HG03565 (cell line): ENCODE data around the gene RNASE12.
"Not testable (repeated sequence)": the region's sequence is repeated elsewhere in the genome, so short reads cannot be mapped to it uniquely, and the experiment has no call there.

Experiments
- ATAC-seq: cut with Tn5 transposase; IDR thresholded peaks from one replicate; pipeline ENCODE4 v1.9.1; 2021; ENCODE audit warnings: mild to moderate bottlenecking, moderate library complexity; ENCODE audit not compliant: unreplicated experiment

Gene RNASE12

DNA sequence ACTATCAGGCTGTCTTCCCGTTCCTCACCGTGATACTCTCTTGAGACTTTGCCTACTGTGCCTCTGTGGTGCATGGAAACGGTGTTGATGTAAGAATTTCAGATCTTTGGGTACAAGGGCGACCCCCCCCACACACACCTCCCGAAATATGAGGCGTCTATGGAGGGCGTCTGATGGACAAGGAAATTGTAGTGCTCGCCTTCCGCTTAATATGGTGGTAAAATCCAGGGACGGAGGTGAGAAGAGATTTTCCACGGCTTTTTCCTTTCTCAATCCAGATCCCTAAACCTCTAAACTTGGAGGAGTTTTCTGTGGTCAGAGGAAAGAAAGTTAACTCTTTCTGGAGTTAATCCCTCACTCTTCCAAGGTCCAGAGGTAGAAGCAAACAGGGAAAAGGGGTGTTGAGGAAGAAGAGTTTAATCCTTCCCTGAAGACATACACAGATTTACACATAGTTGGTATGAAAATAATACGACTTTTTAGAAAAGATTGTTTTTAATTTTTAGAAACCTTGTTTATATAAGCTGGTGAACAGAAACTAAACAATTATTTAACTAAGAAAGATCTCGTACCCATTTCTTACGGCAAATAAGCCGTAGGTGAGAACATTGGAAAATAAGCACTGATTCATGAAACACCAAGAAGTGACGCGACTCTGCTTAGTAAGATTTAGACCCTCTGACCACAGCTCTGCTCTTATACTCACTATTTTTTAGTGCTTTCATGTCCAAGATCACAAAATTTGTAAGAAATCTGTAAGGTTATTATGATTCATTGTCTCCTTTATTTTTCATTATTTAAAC is 23.1 kb upstream of the RNASE12 start:
- ATAC-seq: no peak

DNA sequence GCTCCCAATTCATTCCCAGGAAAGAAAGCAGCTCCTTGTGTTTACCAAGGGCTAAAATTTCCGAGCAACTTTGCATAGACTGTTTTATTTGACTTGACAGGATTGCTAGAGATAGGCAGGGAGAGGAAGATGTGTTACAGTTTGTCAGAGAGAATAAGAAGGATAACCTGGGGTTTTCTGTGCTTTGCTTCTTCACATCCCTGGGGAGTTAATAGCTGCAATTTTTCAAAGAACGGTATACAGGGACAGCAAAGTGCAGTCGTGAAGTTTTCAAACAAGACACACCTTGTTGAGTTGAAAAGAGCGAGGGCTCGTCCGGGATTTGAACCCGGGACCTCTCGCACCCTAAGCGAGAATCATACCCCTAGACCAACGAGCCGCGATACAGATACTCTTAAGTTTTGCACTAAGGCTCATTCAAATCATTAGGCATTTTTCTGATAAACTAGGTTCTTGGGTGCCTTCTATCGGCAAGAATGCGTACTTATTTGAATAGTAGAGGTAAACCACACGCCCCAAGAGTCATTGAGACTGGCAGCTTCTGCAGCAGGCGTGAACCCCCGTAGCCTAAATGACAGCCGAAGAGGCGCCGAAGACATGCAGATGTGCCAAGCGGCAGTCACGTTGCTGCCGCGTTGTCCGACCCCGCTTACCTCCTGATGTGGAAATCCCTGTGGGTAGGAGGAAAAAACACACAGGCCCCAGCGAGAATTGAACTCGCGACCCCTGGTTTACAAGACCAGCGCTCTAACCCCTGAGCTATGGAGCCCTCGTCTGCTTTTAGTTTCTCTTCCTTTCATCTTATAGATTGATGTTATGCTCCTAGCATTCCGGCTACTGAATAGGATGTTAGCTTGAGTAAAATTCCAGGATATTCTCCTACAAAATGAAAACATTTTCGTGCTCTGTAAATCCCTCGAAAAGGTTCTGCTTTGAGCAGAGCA is 22.2 kb upstream of the RNASE12 start:
- ATAC-seq: peak; percentile 49

DNA sequence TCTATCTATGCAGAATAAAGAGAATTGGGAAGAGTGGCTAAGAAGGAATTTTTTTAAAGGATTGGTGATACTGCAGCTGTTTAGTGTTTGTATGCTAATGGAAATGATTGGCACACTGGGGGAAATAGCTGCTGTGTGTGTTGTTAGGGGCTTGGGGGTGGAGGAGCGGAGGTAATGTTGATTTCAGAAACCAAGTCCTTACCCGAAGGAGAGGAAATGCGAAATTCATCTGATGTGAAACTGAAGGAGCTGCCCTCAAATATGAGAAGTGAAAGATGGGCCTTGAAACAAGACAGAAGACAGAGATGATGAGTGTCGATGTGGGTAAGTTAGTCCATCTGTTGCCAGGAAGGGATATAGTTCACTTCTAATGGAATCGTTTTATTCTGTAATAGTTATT is 21.2 kb upstream of the RNASE12 start:
- no peak for ATAC-seq

DNA sequence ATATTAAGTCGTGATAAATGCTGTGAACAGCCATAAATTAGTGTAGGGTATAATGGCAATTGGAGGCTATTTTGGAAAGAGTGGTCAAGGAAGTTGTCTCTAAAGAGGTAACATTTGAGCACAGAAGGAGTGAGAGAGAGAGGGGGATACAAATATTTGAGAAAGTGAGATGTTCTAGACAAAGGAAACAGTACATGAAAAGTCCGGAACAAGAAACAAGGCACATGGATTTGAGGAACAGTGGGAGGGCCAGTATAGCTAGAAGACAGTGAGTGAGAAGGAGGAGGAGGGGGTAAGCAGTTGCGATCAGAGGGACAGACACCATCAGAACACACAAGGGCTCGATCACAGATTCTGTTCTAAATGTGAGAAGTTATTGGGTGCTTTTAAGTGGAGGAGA is 20.1 kb upstream of the RNASE12 start:
- ATAC-seq: no peak

DNA sequence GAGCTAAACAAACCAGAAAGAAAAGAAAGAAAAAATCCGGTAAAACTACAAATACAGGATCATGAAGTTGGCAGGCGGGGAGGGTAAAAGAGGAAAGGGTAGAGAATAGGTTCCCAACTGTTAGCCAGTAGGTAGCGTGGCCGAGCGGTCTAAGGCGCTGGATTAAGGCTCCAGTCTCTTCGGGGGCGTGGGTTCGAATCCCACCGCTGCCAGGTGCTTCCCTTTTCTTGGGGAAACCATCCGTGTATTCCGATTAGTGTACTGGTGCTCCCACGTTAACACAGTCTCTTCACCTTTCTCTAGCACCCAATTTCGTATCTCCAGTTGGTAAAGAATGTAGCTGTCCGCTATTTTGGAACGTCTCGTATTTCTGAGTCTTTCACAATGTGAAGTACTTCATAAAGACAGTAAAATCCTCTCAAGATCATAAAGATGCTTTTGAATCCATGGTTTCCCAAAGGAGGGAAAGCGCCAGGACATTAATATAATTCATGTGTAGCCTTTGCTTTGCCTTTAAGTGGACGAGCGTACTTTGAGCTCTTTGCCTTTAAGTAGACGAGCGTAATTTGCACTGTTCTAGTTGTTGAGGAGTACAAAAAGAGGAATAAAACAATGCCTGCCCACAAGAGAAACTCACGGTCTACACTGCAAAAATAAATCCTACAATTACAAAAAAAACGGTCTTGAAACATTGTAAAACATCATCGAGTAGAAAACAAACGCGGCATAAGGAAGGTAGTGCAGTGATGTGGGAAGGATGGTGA is 19.0 kb upstream of the RNASE12 start:
- no peak for ATAC-seq

DNA sequence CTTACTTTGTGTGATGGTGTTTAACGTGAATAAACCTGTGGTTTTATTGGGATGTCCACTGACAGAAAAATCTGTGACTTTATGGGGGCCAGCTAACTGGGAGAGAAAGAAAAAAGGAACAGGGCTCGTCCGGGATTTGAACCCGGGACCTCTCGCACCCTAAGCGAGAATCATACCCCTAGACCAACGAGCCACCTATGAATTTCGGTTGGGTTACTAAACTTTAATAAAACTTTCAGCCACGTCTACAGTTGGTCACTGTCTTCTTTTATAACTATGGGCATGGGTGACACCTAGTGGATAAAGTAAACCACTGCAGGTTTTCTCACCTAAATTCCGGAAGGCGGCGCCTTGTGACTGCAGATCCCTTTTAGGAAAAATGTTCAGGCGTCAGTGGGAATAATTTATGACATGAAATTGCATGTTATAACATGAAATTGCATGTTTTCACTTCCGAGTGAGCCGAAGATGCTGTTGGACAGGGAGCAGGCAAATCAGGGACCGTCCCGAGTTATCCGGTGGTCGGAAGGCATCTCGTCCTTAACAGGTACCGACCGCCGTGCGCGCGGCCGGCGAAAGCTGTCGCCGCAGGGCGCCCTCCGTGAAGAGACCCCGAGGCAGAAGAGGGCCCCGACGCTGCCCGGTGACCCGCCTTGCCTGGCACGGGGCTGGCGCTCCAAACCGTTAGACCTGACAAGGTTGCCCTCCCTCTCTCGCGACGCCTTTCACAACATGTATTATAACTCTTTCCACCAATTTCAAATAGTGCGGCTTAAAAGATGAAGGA is 18.2 kb upstream of the RNASE12 start:
- peak; percentile 20 for ATAC-seq

DNA sequence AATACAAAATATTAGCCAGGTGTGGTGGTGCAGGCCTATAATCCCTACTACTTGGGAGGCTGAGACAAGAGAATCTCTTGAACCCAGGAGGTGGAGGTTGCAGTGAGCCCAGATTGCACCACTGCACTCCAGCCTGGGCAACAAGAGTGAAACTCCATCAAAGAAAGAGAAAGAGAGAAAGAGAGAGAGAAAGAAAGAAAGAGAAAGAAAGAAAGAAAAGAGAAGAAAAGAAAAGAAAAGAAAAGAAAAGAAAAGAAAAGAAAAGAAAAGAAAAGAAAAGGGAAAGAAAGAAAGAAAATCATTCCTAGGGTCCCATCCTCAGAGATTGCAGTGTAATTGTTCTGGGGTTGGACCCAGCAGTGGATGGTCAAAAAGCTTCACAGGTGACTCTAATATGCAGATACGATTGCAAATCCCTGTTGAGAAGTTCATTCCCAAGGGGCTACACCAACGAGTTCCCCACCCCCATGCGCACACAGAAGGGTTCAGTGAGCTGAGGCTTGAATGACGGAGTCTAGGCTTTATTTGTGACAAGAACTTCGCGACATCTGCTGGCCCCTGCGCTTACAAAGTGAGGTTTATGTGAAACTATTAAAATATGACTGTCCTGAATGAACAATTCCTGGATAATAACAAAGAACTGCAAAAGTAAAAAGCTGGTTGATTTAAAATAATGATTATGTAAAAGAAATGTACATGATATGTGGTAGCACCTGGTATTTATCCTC is 17.4 kb upstream of the RNASE12 start:
- no peak for ATAC-seq

DNA sequence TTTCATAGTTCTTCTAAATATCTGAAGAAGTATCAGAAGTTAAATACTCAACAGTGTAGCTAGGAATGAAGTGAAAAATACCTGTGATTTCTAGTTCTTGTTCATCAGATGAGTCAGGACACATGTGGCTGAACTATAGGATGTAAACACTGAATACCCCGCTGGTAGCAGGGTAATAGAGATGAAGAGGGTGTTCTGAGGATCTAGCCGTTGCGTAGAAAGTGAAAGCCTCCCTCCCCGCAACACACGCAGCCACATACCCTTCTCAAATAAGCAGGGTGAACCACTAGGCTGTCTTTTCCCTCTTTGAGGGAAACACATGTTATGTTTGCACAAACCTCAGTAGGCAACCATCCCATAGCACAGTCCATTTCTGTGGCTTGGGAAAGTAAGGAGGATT is 16.4 kb upstream of the RNASE12 start:
- no peak for ATAC-seq

DNA sequence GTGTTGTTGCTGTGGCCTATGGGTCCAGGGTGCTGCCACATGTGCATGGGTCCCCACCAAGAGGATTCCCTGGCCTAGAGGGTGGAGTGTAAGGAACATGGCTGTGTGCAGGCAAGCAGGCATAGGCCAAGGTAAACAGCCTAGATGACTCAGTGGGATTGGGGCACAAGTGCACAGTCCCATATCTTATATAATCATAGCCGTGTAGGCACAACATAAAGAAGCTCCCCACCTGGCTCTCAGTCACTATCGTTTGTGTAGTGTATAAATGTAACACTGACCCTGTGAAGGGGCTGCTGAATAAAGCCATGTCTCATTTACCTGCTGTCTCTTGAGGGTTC is 15.7 kb upstream of the RNASE12 start:
- ATAC-seq: no peak

DNA sequence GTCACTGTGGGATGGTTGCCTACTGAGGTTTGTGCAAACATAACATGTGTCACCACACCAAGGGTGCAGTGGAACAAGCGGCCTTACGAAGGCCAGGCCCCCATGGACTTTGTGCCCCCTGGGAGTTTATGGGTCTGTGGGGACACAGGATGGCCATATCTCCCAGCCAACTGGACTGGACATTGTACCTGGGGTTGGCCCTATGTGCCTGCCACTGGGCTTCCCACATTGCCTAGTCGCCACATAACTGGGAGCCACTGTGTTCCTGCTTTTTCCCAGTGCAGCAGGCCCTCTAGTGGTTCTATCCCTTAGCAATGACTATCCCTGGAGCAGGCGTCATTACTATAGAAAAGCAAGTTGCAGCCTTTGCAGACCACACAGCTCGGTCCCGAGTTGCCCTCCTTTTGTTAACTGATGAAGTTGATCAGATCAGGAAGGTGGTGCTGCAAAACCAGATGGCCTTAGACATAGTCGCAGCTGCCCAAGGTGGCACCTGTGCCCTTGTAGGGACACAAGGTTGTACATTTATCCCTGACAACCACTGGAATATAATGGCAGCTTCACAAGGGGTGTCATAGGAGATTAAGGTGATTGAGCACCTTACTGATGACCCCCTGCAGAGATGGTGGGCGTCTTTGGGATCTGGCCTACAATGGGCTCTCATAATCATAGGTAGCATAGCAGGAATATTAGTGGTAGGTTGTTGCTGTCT is 15.2 kb upstream of the RNASE12 start:
- ATAC-seq: no peak

DNA sequence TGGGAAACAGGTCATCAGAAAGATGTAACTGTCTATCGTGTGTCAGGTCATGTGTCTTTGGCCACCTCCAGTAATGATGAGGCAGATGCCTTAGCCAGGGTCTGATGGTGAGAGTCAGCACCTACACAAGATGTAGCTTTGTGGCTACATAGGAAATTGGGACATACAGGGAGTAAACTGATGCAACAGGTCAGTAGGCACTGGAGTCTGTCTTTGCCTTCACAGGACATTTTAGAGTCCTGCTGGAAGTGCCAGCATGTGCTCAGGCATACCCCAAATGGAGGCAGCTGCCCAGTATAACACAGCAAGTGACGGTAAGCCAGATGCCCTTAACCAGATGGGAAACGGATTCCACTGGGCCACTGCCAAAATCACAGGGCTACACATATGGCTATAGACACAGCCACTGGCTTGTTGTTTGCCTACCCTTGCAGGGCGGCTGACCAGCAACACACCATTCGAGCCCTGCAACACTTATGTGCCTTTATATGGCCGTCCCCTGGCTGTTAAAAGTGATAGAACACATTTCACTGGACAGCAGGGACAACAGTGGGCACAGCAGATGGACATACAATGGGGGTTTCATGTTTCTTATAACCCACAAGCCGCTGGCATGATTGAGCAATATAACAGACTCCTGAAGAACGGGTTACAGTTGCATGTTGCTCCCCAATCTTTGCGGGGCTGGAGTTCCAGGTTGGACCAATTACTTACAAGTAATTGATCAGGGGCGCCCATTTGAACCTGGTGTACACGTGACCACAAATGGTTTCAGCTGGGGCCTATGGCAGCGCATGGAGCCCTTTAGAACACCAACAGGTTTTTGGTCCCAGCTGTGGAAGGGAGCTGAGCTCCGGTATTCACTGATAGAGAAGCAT is 12.9 kb upstream of the RNASE12 start:
- ATAC-seq: no peak

DNA sequence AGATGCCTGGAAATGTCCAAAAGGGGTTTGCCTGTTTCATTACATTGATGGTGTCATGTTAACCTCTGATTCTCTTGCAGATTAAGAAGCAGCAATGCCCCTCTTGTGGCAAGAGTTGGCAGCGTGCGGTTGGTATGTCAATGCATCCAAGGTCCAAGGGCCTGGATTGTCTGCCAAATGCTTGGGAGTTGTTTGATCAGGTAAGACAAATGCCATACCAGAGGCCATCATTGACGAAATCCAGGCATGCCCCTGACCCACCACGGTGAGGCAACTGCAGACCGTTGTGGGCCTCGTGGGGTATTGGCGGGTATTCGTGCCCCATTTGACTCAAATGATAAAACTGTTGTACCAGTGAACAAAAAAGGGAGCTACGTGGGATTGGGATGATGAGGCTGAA is 11.4 kb upstream of the RNASE12 start:
- ATAC-seq: no peak

DNA sequence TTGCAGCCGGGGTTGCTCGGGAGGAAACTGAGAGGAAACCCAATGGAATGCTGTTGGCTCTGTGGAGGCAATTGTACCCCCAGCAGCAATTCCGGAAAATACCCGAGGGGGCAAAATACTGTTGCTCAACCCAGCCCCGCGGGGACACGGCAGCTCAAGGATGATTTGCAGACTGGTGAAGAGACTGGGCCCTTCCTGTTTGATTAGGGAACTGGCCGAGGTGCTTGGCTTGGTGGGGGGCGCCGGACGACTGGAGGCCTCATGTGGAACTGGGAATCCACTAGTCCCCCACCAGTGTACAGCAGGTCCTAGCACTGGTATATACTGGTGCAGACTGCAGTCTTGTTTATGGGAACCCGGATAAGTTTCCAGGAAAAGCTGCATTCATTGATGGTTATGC is 10.3 kb upstream of the RNASE12 start:
- no peak for ATAC-seq

DNA sequence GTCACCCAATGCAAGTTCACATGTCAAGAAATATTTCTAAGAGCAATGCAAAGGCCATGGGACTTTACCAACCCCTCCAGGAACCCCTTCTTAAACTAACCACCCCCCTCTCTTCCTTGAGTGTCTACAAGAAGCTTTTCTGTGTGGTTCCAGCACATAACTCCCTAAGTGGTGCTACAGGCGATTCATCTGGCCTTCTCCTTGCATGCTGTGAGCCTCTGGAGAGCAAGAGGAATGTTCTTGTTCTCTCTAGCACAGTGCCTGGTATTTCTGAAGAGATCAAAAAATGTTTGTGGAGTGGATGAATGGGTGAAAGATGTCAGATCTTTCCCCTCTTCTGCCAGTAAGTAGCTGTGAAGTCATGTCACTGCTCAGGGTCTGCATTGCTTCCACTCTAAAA is 5.9 kb upstream of the RNASE12 start:
- no peak for ATAC-seq

DNA sequence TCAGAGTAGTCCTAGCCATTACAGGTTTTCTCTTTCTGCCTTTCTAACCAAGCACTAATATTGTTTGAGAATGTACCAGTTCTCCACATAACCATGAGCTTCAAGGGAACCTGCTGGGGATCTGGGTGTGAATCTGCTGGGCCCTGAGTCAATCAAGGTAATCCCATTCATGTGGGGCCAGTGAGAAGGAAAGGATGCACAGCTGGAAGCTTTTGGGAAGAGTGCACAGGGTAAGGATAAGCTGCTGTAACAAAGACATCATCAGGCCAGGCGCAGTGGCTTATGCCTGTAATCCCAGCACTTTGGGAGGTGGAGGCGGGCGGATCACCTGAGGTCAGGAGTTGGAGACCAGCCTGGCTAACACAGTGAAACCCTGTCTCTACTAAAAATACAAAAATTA is 4.5 kb upstream of the RNASE12 start:
- ATAC-seq: not testable (repeated sequence)

DNA sequence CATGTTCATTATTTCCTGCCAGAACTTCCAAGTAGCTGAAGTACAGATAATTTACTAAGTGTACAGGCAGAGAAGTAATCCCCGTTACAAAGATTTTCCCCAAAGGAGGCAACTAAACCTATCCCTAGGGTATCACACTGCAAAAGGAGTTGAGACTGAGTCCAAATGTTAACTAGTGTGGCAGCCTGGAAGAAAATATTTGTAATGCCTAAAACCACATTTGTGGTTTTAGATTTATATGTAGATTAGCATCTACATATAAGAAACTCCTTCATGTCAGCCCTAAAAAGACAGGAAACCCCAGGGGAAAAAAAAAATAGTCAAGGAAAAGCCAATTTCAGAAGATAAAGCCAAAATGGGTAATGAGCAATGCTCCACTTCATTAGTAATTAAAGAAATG is 1.4 kb upstream of the RNASE12 start:
- ATAC-seq: no peak

DNA sequence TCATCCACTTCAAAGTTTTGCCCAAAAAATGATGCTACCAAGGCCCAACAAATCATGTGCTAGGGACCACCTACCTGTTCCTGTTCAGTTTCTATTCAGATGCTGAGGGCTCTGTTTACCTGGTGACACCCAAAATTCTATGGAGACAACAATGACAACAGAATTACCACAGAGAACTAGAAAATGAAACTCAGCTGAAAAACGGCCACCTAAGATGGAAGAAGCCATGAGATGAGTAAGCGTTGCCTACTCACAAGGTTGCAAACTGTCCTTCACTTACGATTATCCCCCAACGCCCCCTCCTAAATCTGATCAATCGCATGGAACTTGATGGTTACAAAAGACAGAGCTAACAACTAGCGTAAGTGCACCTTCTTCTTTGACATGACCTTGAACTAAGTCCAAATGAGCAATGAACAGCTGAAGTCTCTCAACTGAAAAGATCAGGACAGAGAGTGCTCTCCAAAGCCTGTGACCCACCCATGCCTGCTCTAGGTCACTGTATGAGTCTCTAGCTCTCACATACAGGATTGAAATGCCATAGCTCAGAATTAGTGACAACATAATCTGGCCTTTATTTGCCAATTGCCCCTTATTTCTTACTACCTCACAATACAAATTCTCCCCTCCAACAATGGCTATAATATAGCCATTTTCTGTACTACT is 3.6 kb downstream of the RNASE12 start, which contains the start of gene RNASE11:
Gene RNASE11, minus strand, starts transcription at position 513 of the 666 bp plus-strand sequence.
- no peak for ATAC-seq

DNA sequence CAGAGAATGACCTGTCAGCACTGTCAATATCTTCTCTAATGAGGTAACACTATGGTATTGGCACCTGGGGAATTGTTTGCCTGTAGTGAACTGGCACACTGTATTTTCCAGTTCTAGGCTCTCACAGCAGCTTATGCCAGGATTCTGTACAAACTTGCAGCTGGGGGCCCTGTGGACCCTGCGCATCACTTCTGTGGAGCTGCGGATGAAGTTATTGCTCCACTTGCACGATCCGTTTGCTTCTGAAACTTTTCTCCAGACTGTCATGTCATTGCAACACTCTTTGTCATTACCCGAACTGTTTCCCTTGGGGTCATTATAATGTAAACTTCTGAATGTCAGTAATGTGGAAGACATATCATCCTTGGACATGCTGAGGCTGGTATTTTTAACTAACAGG is 7.3 kb downstream of the RNASE12 start:
- no peak for ATAC-seq
